IMR-90 (cell line): ENCODE measurements around the gene MOB3B. TPM values are rescaled to one million over a fixed set of nuclear protein-coding genes. Genes with fewer than 3 reads are reported as not detected.

Source experiments
- ATAC-seq: fragments of 200-7000 bp; cut with Tn5 transposase; 2 replicates; pipeline ENCODE4 v1.9.1; 2020; ENCODE audit warnings: low read depth, mild to moderate bottlenecking, moderate library complexity
- BruUV-seq: library from RNA; stranded (reverse); fragments of 400-500 nt; replicated peaks from 2 replicates; lab custom pipeline; 2021; lab: Mats Ljungman, UMichigan
- CTCF ChIA-PET: fragments of 300-600 bp; formaldehyde crosslinking; extraction: SDS; loops from one replicate; lab custom pipeline; 2021; ENCODE audit warnings: antibody characterized with exemption; lab: Yijun Ruan, JAX
- POLR2A ChIA-PET: fragments of 300-600 bp; sonication (Branson Sonifier 250); formaldehyde crosslinking; loops from one replicate; lab custom pipeline; 2022; ENCODE audit warnings: antibody characterized with exemption; ENCODE audit not compliant: unreplicated experiment; lab: Charles Lee
- DNase-seq: peaks from one replicate; pipeline ENCODE4 v3.0.0; 2013
- H2AFZ ChIP-seq: replicated peaks from 2 replicates; pipeline ENCODE3; 2013; ENCODE audit warnings: low read length, mild to moderate bottlenecking; ENCODE audit not compliant: poor library complexity
- H2AK5ac ChIP-seq: 2 replicates; pipeline ENCODE4 v1.6.1; 2013; ENCODE audit warnings: low read depth, low read length, inconsistent platforms
- H2AK9ac ChIP-seq: replicated peaks from 2 replicates; pipeline ENCODE3; 2013; ENCODE audit warnings: mild to moderate bottlenecking, low read depth, low read length, moderate library complexity; ENCODE audit not compliant: poor library complexity
- H2BK120ac ChIP-seq: 2 replicates; pipeline ENCODE4 v1.6.1; 2013; ENCODE audit warnings: low read depth, low read length, inconsistent platforms
- H2BK15ac ChIP-seq: 3 replicates; pipeline ENCODE4 v1.6.1; 2013; ENCODE audit warnings: low read depth, low read length, inconsistent platforms
- H2BK20ac ChIP-seq: 2 replicates; pipeline ENCODE4 v1.6.1; 2013; ENCODE audit warnings: low read depth, mild to moderate bottlenecking, inconsistent platforms, low read length, moderate library complexity
- H2BK5ac ChIP-seq: 2 replicates; pipeline ENCODE4 v1.6.1; 2013; ENCODE audit warnings: mild to moderate bottlenecking, low read depth, low read length, inconsistent platforms; ENCODE audit not compliant: poor library complexity, severe bottlenecking
- H3K14ac ChIP-seq: replicated peaks from 2 replicates; pipeline ENCODE4 v1.6.1; 2013; ENCODE audit warnings: low read depth, low read length, inconsistent platforms
- H3K18ac ChIP-seq: 2 replicates; pipeline ENCODE4 v1.6.1; 2013; ENCODE audit warnings: low read depth, low read length, control low read depth
- H3K23ac ChIP-seq: 2 replicates; pipeline ENCODE4 v1.6.1; 2013; ENCODE audit warnings: low read depth, low read length, inconsistent platforms
- H3K27ac ChIP-seq: 2 replicates; pipeline ENCODE4 v1.5.1; 2013; ENCODE audit warnings: mild to moderate bottlenecking, control low read depth, low read length; ENCODE audit not compliant: insufficient read depth
- H3K27me3 ChIP-seq: 2 replicates; pipeline ENCODE4 v1.6.1; 2013; ENCODE audit warnings: low read length; ENCODE audit not compliant: control insufficient read depth, insufficient read depth
- H3K36me3 ChIP-seq: 2 replicates; pipeline ENCODE4 v1.6.1; 2013; ENCODE audit warnings: low read length, mixed read lengths; ENCODE audit not compliant: control insufficient read depth, insufficient read depth
- H3K4ac ChIP-seq: 2 replicates; pipeline ENCODE4 v1.6.1; 2013; ENCODE audit warnings: low read depth, low read length, inconsistent platforms
- H3K4me1 ChIP-seq: 2 replicates; pipeline ENCODE4 v1.6.1; 2013; ENCODE audit warnings: low read length, mixed read lengths; ENCODE audit not compliant: control insufficient read depth, insufficient read depth
- H3K4me2 ChIP-seq: 2 replicates; pipeline ENCODE4 v1.6.1; 2013; ENCODE audit warnings: low read depth, mild to moderate bottlenecking, control low read depth, low read length, moderate library complexity
- H3K4me3 ChIP-seq: 2 replicates; pipeline ENCODE4 v1.5.1; 2013; ENCODE audit warnings: low read depth, mild to moderate bottlenecking, control low read depth, low read length, moderate library complexity; ENCODE audit not compliant: insufficient read depth
- H3K56ac ChIP-seq: 2 replicates; pipeline ENCODE4 v1.6.1; 2013; ENCODE audit warnings: low read length, inconsistent platforms; ENCODE audit not compliant: insufficient read depth; ENCODE audit errors: extremely low read depth
- H3K79me1 ChIP-seq, 2 experiments: 2 replicates each; pipeline ENCODE4 v1.6.1; 2013; ENCODE audit warnings: low read length in 2 of 2, inconsistent platforms in 1 of 2, low read depth in 1 of 2
- H3K9ac ChIP-seq: 2 replicates; pipeline ENCODE4 v1.6.1; 2013; ENCODE audit warnings: low read depth, low read length, control low read depth
- H3K9me1 ChIP-seq: 2 replicates; pipeline ENCODE4 v1.6.1; 2013; ENCODE audit warnings: low read length, inconsistent platforms; ENCODE audit not compliant: insufficient read depth
- H3K9me3 ChIP-seq: 2 replicates; pipeline ENCODE4 v1.6.1; 2013; ENCODE audit warnings: low read length; ENCODE audit not compliant: control insufficient read depth, insufficient read depth
- H4K20me1 ChIP-seq: 2 replicates; pipeline ENCODE4 v1.6.1; 2013; ENCODE audit warnings: low read length, inconsistent platforms; ENCODE audit not compliant: insufficient read depth
- H4K5ac ChIP-seq: 2 replicates; pipeline ENCODE4 v1.6.1; 2013; ENCODE audit warnings: mild to moderate bottlenecking, low read depth, low read length, control low read depth
- H4K8ac ChIP-seq, 2 experiments: 2 replicates each; pipeline ENCODE4 v1.6.1; 2013; ENCODE audit warnings: low read depth in 2 of 2, low read length in 2 of 2, control low read depth in 1 of 2, inconsistent platforms in 1 of 2
- H4K91ac ChIP-seq: 2 replicates; pipeline ENCODE4 v1.6.1; 2013; ENCODE audit warnings: low read depth, low read length, inconsistent platforms; ENCODE audit not compliant: insufficient read depth
- BHLHE40 ChIP-seq: fragments of 150-350 bp; IDR thresholded peaks from 2 replicates; pipeline ENCODE4 v1.6.1; 2016; ENCODE audit warnings: mild to moderate bottlenecking, low read depth, low read length
- CTCF ChIP-seq: conservative IDR thresholded peaks from 2 replicates; pipeline ENCODE4 v1.5.1; 2012; ENCODE audit warnings: mild to moderate bottlenecking, low read depth, low read length, improper control_type of control experiment
- ELK1 ChIP-seq: fragments of 150-350 bp; IDR thresholded peaks from 2 replicates; pipeline ENCODE4 v1.6.1; 2016; ENCODE audit warnings: low read depth, mild to moderate bottlenecking, low read length, moderate library complexity, borderline replicate concordance
- FOS ChIP-seq: fragments of 150-350 bp; IDR thresholded peaks from 2 replicates; pipeline ENCODE4 v1.6.1; 2016; ENCODE audit warnings: low read depth, low read length
- MAFK ChIP-seq: IDR thresholded peaks from 2 replicates; pipeline ENCODE4 v1.6.1; 2012; ENCODE audit warnings: low read depth, low read length, improper control_type of control experiment
- MAZ ChIP-seq: IDR thresholded peaks from 2 replicates; pipeline ENCODE4 v1.6.1; 2012; ENCODE audit warnings: low read depth, mild to moderate bottlenecking, low read length, improper control_type of control experiment, moderate library complexity, borderline replicate concordance
- MXI1 ChIP-seq: IDR thresholded peaks from 2 replicates; pipeline ENCODE4 v1.6.1; 2012; ENCODE audit warnings: low read depth, mild to moderate bottlenecking, low read length, moderate library complexity, borderline replicate concordance
- RAD21 ChIP-seq: IDR thresholded peaks from 2 replicates; pipeline ENCODE4 v1.6.1; 2012; ENCODE audit warnings: low read length, improper control_type of control experiment
- RCOR1 ChIP-seq: IDR thresholded peaks from 2 replicates; pipeline ENCODE4 v1.6.1; 2012; ENCODE audit warnings: mild to moderate bottlenecking, low read length, improper control_type of control experiment; ENCODE audit not compliant: insufficient replicate concordance
- SMC3 ChIP-seq: fragments of 150-350 bp; IDR thresholded peaks from 2 replicates; pipeline ENCODE4 v1.6.1; 2016; ENCODE audit warnings: low read depth, mild to moderate bottlenecking, antibody characterized with exemption, low read length, moderate library complexity
- USF2 ChIP-seq: fragments of 150-350 bp; IDR thresholded peaks from 2 replicates; pipeline ENCODE4 v1.6.1; 2017; ENCODE audit warnings: mild to moderate bottlenecking, antibody characterized with exemption, low read length, low read depth
- WGBS, 2 experiments: methylation state at CpG; one replicate each; pipeline versions ENCODE4 v1.1.5 to v1.1.7; 2013; ENCODE audit warnings: missing lambda C conversion rate in 2 of 2; ENCODE audit not compliant: insufficient read length in 1 of 2; ENCODE audit errors: extremely low coverage in 2 of 2; 5-methylcytosine and 5-hydroxymethylcytosine counted together
- dilution Hi-C: fragments of 300-500 bp; cut with HindIII; formaldehyde crosslinking; loops from one replicate; pipeline ENCODE4 v1.14.3; 2018; ENCODE audit warnings: low sequenced_read_pairs; ENCODE audit not compliant: unreplicated experiment
- in situ Hi-C: fragments of 300-500 bp; cut with MboI; formaldehyde crosslinking; loops from 3 replicates; pipeline ENCODE4 v1.14.3; 2019; ENCODE audit warnings: low sequenced_read_pairs, inconsistent platforms, mixed read lengths
- intact Hi-C: fragments of 100-400 bp; cut with micrococcal nuclease; formaldehyde crosslinking; loops from 2 replicates; pipeline ENCODE4 v1.10.0; 2022
- polyA plus RNA-seq, 3 experiments: library from polyadenylated mRNA; depleted of rRNA; stranded (reverse); fragments of >200 nt; gene quantifications; 2 replicates each; pipeline ENCODE4 v1.2.3, GENCODE V29; 2012; ENCODE audit warnings: low replicate concordance in 1 of 3
- total RNA-seq: library from RNA; depleted of rRNA; stranded (reverse); fragments of >200 nt; gene quantifications from 2 replicates; pipeline ENCODE4 v1.2.3, GENCODE V29; 2012

The MOB3B gene
- total and polyA plus RNA-seq, 2 of the 4 experiments (the other 2 are of a cell fraction), result under 0.01 to 0.02 TPM

GRCh38 chr9:27421577-27421976 lies 108.0 kb downstream of the MOB3B start:
- dilution Hi-C loops, result no loop called here
- Histone ChIP-seq H2AFZ (no peak overlapping the region), H3K14ac (no peak overlapping the region), H3K9me1 (no peaks in the 10 kb centered on the region), H2AK5ac (no peak overlapping the region), H3K9me3 (no peaks in the 10 kb centered on the region), H2BK120ac (no peak overlapping the region), H3K36me3 (no peaks in the 10 kb centered on the region), H3K4me3 (no peak overlapping the region), H3K4ac (no peak overlapping the region), H2BK5ac (no peak overlapping the region), H3K56ac (no peak overlapping the region), H3K79me1 (no peaks in the 10 kb centered on the region), H3K23ac (no peak overlapping the region), H4K91ac (no peak overlapping the region), H4K20me1 (no peaks in the 10 kb centered on the region), H3K9ac (no peak overlapping the region), H3K27me3 (no peaks in the 10 kb centered on the region), H2BK20ac (no peak overlapping the region), H3K4me1 (no peaks in the 10 kb centered on the region), H3K27ac (no peak overlapping the region), H2BK15ac (no peak overlapping the region), H4K8ac (no peak overlapping the region), H3K4me2 (no peak overlapping the region), H2AK9ac (no peak overlapping the region), H3K18ac (no peak overlapping the region), H4K5ac (no peak overlapping the region)
- ChIA-PET POLR2A (no interaction called here), CTCF (no interaction called here)
- no TSS peak for BruUV-seq
- no peak for TF ChIP-seq RCOR1
- TF ChIP-seq BHLHE40, result no peak
- TF ChIP-seq CTCF, result no peak
- TF ChIP-seq SMC3, result no peak
- no peak for TF ChIP-seq MAFK
- TF ChIP-seq ELK1, result no peak
- no peak for TF ChIP-seq USF2
- no peak for TF ChIP-seq MXI1
- no peak for TF ChIP-seq FOS
- TF ChIP-seq MAZ, result no peak
- TF ChIP-seq RAD21, result no peak
- WGBS, 2 experiments, result no CpG with 5 or more reads among the region's 2 CpGs
- in situ Hi-C loops, result no loop called here
- DNase-seq (no peak), ATAC-seq (no peak)
- intact Hi-C loops, result no loop called here
